OCI-LY7 (cell line): ENCODE results near the gene CD160. TPM values are rescaled to one million over a fixed set of nuclear protein-coding genes. Genes with fewer than 3 reads are reported as not detected.

ENCODE experiments used
- BruUV-seq: library from RNA; stranded (reverse); fragments of 400-500 nt; replicated peaks from 2 replicates; lab custom pipeline; 2021; lab: Mats Ljungman, UMichigan
- CTCF ChIA-PET: fragments of 300-600 bp; sonication (Branson Sonifier 250); formaldehyde crosslinking; loops from one replicate; lab custom pipeline; 2022; ENCODE audit warnings: antibody characterized with exemption; ENCODE audit not compliant: unreplicated experiment; lab: Charles Lee
- POLR2A ChIA-PET: fragments of 300-600 bp; sonication (Branson Sonifier 250); formaldehyde crosslinking; loops from one replicate; lab custom pipeline; 2022; ENCODE audit warnings: antibody characterized with exemption; lab: Charles Lee
- DNase-seq: peaks from one replicate; pipeline ENCODE4 v3.0.0-alpha.2; 2015; ENCODE audit warnings: low spot score
- H2AFZ ChIP-seq: fragments of 200-600 bp; sonication (generic), shearing (Covaris generic); 2 replicates; pipeline ENCODE4 v1.6.1; 2014; ENCODE audit warnings: mild to moderate bottlenecking, antibody characterized with exemption, low read length, moderate library complexity
- H3K27ac ChIP-seq: fragments of 200-600 bp; sonication (generic); 2 replicates; pipeline ENCODE4 v1.5.1; 2014; ENCODE audit warnings: mixed run types, low read depth, mild to moderate bottlenecking, moderate library complexity, low read length, inconsistent platforms; ENCODE audit not compliant: poor library complexity, severe bottlenecking
- H3K36me3 ChIP-seq: fragments of 200-600 bp; sonication (generic); 2 replicates; pipeline ENCODE4 v1.6.1; 2014; ENCODE audit warnings: mild to moderate bottlenecking, antibody characterized with exemption, low read length, moderate library complexity, mixed read lengths; ENCODE audit not compliant: insufficient read depth
- H3K4me1 ChIP-seq: fragments of 200-600 bp; sonication (generic); 2 replicates; pipeline ENCODE4 v1.5.1; 2014; ENCODE audit warnings: mild to moderate bottlenecking, low read length; ENCODE audit not compliant: insufficient read depth, poor library complexity, severe bottlenecking
- H3K4me2 ChIP-seq: fragments of 200-600 bp; sonication (generic); 2 replicates; pipeline ENCODE4 v1.6.1; 2014; ENCODE audit warnings: mild to moderate bottlenecking, low read length
- H3K4me3 ChIP-seq: fragments of 200-600 bp; sonication (generic); 2 replicates; pipeline ENCODE4 v1.5.1; 2014; ENCODE audit warnings: mild to moderate bottlenecking, low read depth, low read length; ENCODE audit not compliant: poor library complexity, severe bottlenecking
- H3K79me2 ChIP-seq: fragments of 200-600 bp; sonication (generic); 2 replicates; pipeline ENCODE4 v1.6.1; 2016; ENCODE audit warnings: low read depth, mild to moderate bottlenecking, low read length, moderate library complexity, mixed read lengths; ENCODE audit not compliant: insufficient read depth
- H3K9me2 ChIP-seq: fragments of 200-600 bp; sonication (generic); 2 replicates; pipeline ENCODE4 v1.6.1; 2016; ENCODE audit warnings: mild to moderate bottlenecking, low read length, mixed read lengths; ENCODE audit not compliant: insufficient read depth
- H3K9me3 ChIP-seq: fragments of 200-600 bp; sonication (generic); 2 replicates; pipeline ENCODE4 v1.6.1; 2014; ENCODE audit warnings: mild to moderate bottlenecking, mixed run types, low read length, mixed read lengths
- H4K20me1 ChIP-seq: fragments of 200-600 bp; sonication (generic); 2 replicates; pipeline ENCODE4 v1.6.1; 2014; ENCODE audit warnings: mild to moderate bottlenecking, antibody characterized with exemption, low read length, moderate library complexity, mixed read lengths; ENCODE audit not compliant: insufficient read depth
- CTCF ChIP-seq: fragments of 200-600 bp; sonication (generic); conservative IDR thresholded peaks from 2 replicates; pipeline ENCODE4 v1.5.1; 2014; ENCODE audit warnings: mild to moderate bottlenecking, antibody characterized with exemption, low read length, moderate library complexity, mixed read lengths
- EZH2phosphoT487 ChIP-seq: fragments of 200-600 bp; sonication (generic); IDR thresholded peaks from 2 replicates; pipeline ENCODE4 v1.6.1; 2018; ENCODE audit warnings: low read depth, borderline replicate concordance, mild to moderate bottlenecking, mixed run types, antibody characterized with exemption, low read length, moderate library complexity, mixed read lengths
- intact Hi-C: fragments of 100-400 bp; cut with micrococcal nuclease; formaldehyde crosslinking; loops from one replicate; pipeline ENCODE4 v1.10.0; 2022; ENCODE audit not compliant: unreplicated experiment
- total RNA-seq, 2 experiments: library from RNA; depleted of rRNA in 1 of 2; stranded (reverse); fragments of >200 nt in 1 of 2; shearing (Covaris generic) in 1 of 2; gene quantifications; 2 replicates each; pipeline ENCODE4 v1.2.3, GENCODE V29; 2014 to 2022

Gene CD160
- total RNA-seq, 2 experiments from 2014 or later = not detected

- ChIA-PET POLR2A (interaction anchor here (0.6 kb wide), 1 partner anchor 83 kb away, joined by 3 read pairs; no protein-coding TSS in a partner anchor), CTCF (no interaction called here)
- Histone ChIP-seq H3K79me2 (no peaks in the 10 kb centered on the region), H4K20me1 (no peaks in the 10 kb centered on the region), H2AFZ (no peak overlapping the region), H3K9me3 (no peaks in the 10 kb centered on the region), H3K36me3 (no peaks in the 10 kb centered on the region), H3K4me2 (no peak overlapping the region), H3K4me3 (no peak overlapping the region), H3K4me1 (no peaks in the 10 kb centered on the region), H3K27ac (no peak overlapping the region), H3K9me2 (no peaks in the 10 kb centered on the region)
- no TSS peak for BruUV-seq
- TF ChIP-seq CTCF = no peak
- TF ChIP-seq EZH2phosphoT487 = no peak
- DNase-seq = no peak
- intact Hi-C loops = no loop called here
These were observed 9.9 kb downstream of the CD160 start for GRCh38 chr1:145729196-145729595.

- Histone ChIP-seq H3K9me3 (no peaks in the 10 kb centered on the region), H3K27ac (no peak overlapping the region), H2AFZ (no peak overlapping the region), H4K20me1 (no peaks in the 10 kb centered on the region), H3K4me1 (no peaks in the 10 kb centered on the region), H3K4me3 (no peak overlapping the region), H3K9me2 (no peaks in the 10 kb centered on the region), H3K36me3 (no peaks in the 10 kb centered on the region), H3K79me2 (no peaks in the 10 kb centered on the region), H3K4me2 (no peak overlapping the region)
- intact Hi-C loops = loop anchor here (10.0 kb wide), 1 partner anchor 45 kb away; no protein-coding TSS in a partner anchor
- CTCF ChIA-PET = no interaction called here
- no peak for DNase-seq
- no TSS peak for BruUV-seq
- TF ChIP-seq EZH2phosphoT487 = no peak
- TF ChIP-seq CTCF = no peak
- POLR2A ChIA-PET = interaction anchor here (0.6 kb wide), 1 partner anchor 83 kb away, joined by 3 read pairs; no protein-coding TSS in a partner anchor
These were observed 10.6 kb downstream of the CD160 start for GRCh38 chr1:145729666-145730436.

GRCh38 chr1:145730467-145730866 lies 11.2 kb downstream of the CD160 start:
- H3K9me3 ChIP-seq = no peaks in the 10 kb centered on the region
- H3K27ac ChIP-seq = no peak overlapping the region
- POLR2A ChIA-PET = no interaction called here
- BruUV-seq = no TSS peak
- no peak overlapping the region for H2AFZ ChIP-seq
- H3K9me2 ChIP-seq = no peaks in the 10 kb centered on the region
- no peaks in the 10 kb centered on the region for H4K20me1 ChIP-seq
- no peak overlapping the region for H3K4me2 ChIP-seq
- no peak for DNase-seq
- CTCF ChIA-PET = no interaction called here
- no peak overlapping the region for H3K4me3 ChIP-seq
- intact Hi-C loops = loop anchor here (10.0 kb wide), 1 partner anchor 46 kb away; no protein-coding TSS in a partner anchor
- no peaks in the 10 kb centered on the region for H3K79me2 ChIP-seq
- TF ChIP-seq CTCF (no peak), EZH2phosphoT487 (no peak)
- no peaks in the 10 kb centered on the region for H3K36me3 ChIP-seq
- H3K4me1 ChIP-seq = no peaks in the 10 kb centered on the region
